MM.1S (cell line): ENCODE measurements around the gene IL1RAPL2.

Experiments
- DNase-seq: peaks from one replicate; pipeline ENCODE4 v3.0.0-alpha.2; 2015
- H2AFZ ChIP-seq: fragments of 300-600 bp; sonication (generic); 2 replicates; pipeline ENCODE4 v1.6.0; 2016; ENCODE audit warnings: antibody characterized with exemption, low read length
- H3F3A ChIP-seq: fragments of 300-600 bp; sonication (generic); 2 replicates; pipeline ENCODE4 v1.6.1; 2016; ENCODE audit warnings: mild to moderate bottlenecking, antibody characterized with exemption, low read length, moderate library complexity, mixed read lengths; ENCODE audit not compliant: insufficient read depth
- H3K27ac ChIP-seq: fragments of 300-600 bp; sonication (generic); 2 replicates; pipeline ENCODE4 v1.5.1; 2016; ENCODE audit warnings: mild to moderate bottlenecking, low read length
- H3K27me3 ChIP-seq: fragments of 300-600 bp; sonication (generic); replicated peaks from 2 replicates; pipeline ENCODE4 v1.6.0; 2016; ENCODE audit warnings: low read length; ENCODE audit not compliant: insufficient read depth
- H3K36me3 ChIP-seq: fragments of 300-600 bp; sonication (generic); replicated peaks from 2 replicates; pipeline ENCODE4 v1.6.1; 2016; ENCODE audit warnings: mild to moderate bottlenecking, low read length, mixed read lengths; ENCODE audit not compliant: insufficient read depth
- H3K4me1 ChIP-seq: fragments of 300-600 bp; sonication (generic); 2 replicates; pipeline ENCODE4 v1.6.1; 2016; ENCODE audit warnings: low read length, mixed read lengths
- H3K4me2 ChIP-seq: fragments of 300-600 bp; sonication (generic); 2 replicates; pipeline ENCODE4 v1.6.0; 2016; ENCODE audit warnings: low read depth, low read length
- H3K4me3 ChIP-seq: fragments of 300-600 bp; sonication (generic); 2 replicates; pipeline ENCODE4 v1.5.1; 2016; ENCODE audit warnings: low read length, mixed read lengths
- H3K79me2 ChIP-seq: fragments of 300-600 bp; sonication (generic); 2 replicates; pipeline ENCODE4 v1.6.1; 2016; ENCODE audit warnings: mixed run types, low read length, mixed read lengths
- H3K9ac ChIP-seq: fragments of 300-600 bp; sonication (generic); 2 replicates; pipeline ENCODE4 v1.6.1; 2016; ENCODE audit warnings: low read length, mixed read lengths
- H3K9me2 ChIP-seq: fragments of 300-600 bp; sonication (generic); replicated peaks from 2 replicates; pipeline ENCODE4 v1.6.1; 2016; ENCODE audit warnings: mild to moderate bottlenecking, low read length, mixed read lengths; ENCODE audit not compliant: insufficient read depth
- H3K9me3 ChIP-seq: fragments of 300-600 bp; sonication (generic); replicated peaks from 2 replicates; pipeline ENCODE4 v1.6.1; 2016; ENCODE audit warnings: mild to moderate bottlenecking, low read length, mixed read lengths; ENCODE audit not compliant: insufficient read depth
- H4K20me1 ChIP-seq: fragments of 300-600 bp; sonication (generic); 2 replicates; pipeline ENCODE4 v1.6.1; 2016; ENCODE audit warnings: mild to moderate bottlenecking, low read length, moderate library complexity, mixed read lengths; ENCODE audit not compliant: insufficient read depth
- EZH2 ChIP-seq: fragments of 300-600 bp; sonication (generic); optimal IDR thresholded peaks from 2 replicates; pipeline ENCODE3; 2017; ENCODE audit warnings: low read depth, mild to moderate bottlenecking, antibody characterized with exemption, low read length, mixed read lengths
- EZH2phosphoT487 ChIP-seq: fragments of 300-600 bp; sonication (generic); IDR thresholded peaks from 2 replicates; pipeline ENCODE4 v1.6.1; 2018; ENCODE audit warnings: antibody characterized with exemption, low read length
- TF ChIP-seq, protein P1 (sequence below): fragments of 300-600 bp; sonication (generic); IDR thresholded peaks from 2 replicates; pipeline ENCODE4 v1.5.1; 2016; ENCODE audit warnings: antibody characterized with exemption, low read length, mixed read lengths

IL1RAPL2 gene

DNA sequence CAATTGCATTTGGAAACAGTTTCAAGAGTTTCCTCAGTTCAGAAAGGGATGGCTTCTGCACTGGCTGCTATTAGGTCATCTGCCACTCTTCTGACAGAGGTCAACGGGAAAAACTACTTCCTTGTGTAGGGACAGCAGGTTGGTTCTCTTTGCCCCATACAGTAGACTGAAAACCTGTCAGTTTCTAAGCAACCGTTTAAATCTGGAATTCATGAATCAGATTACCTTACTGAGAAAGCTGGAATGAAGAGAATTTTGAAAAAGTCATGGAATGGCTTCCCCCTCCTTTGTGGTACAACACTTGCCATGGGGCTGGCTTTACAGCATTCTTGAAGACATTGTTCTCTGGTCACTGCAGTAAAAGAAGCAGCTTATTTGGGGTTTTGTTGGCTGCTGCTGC lies 240.3 kb downstream of the IL1RAPL2 start:
- DNase-seq: no peak
- Histone ChIP-seq H3F3A (no peaks in the 10 kb centered on the region), H3K9me3 (no peaks in the 10 kb centered on the region)

DNA sequence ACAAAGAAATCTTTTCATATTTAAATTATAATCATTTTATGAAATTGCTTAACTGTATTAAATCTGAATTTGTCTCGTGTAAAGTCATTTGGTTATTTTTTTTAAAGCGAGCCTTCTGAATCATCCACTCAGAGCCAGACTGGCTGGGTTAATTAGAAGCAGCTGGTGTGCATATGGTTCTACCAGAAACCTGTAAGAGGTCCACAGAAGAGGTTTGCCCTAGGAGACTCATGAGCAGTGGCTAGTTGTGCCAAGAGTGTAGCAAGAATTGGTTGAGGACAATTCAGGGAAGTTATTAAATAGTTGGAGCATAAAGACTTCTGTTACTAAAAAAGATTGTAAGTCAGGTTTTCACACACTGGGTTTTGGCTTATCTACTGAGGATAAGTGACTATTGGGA lies 267.4 kb downstream of the IL1RAPL2 start:
- Histone ChIP-seq H3K4me3 (no peak overlapping the region), H3K4me1 (no peaks in the 10 kb centered on the region), H3K4me2 (no peak overlapping the region), H3K27ac (no peak overlapping the region), H3K9ac (no peak overlapping the region), H3K27me3 (no peaks in the 10 kb centered on the region), H3K9me2 (no peaks in the 10 kb centered on the region), H3K9me3 (no peaks in the 10 kb centered on the region), H2AFZ (no peak overlapping the region), H3K79me2 (no peaks in the 10 kb centered on the region), H3K36me3 (no peaks in the 10 kb centered on the region), H3F3A (no peaks in the 10 kb centered on the region), H4K20me1 (no peaks in the 10 kb centered on the region)
- TF ChIP-seq, protein P1, sequence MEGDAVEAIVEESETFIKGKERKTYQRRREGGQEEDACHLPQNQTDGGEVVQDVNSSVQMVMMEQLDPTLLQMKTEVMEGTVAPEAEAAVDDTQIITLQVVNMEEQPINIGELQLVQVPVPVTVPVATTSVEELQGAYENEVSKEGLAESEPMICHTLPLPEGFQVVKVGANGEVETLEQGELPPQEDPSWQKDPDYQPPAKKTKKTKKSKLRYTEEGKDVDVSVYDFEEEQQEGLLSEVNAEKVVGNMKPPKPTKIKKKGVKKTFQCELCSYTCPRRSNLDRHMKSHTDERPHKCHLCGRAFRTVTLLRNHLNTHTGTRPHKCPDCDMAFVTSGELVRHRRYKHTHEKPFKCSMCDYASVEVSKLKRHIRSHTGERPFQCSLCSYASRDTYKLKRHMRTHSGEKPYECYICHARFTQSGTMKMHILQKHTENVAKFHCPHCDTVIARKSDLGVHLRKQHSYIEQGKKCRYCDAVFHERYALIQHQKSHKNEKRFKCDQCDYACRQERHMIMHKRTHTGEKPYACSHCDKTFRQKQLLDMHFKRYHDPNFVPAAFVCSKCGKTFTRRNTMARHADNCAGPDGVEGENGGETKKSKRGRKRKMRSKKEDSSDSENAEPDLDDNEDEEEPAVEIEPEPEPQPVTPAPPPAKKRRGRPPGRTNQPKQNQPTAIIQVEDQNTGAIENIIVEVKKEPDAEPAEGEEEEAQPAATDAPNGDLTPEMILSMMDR: no peak
- no peak for TF ChIP-seq EZH2phosphoT487
- TF ChIP-seq EZH2: no peak
- DNase-seq: no peak

More for the DNA sequence above, 240.3 kb downstream of the IL1RAPL2 start:
- Histone ChIP-seq H4K20me1 (no peaks in the 10 kb centered on the region), H3K36me3 (no peaks in the 10 kb centered on the region), H3K27ac (no peak overlapping the region), H2AFZ (no peak overlapping the region), H3K79me2 (no peaks in the 10 kb centered on the region), H3K9me2 (no peaks in the 10 kb centered on the region), H3K4me3 (no peak overlapping the region), H3K4me1 (no peaks in the 10 kb centered on the region), H3K27me3 (no peaks in the 10 kb centered on the region), H3K4me2 (no peak overlapping the region), H3K9ac (no peak overlapping the region)
- TF ChIP-seq EZH2 (no peak), EZH2phosphoT487 (no peak)
- TF ChIP-seq, protein P1: no peak

DNA sequence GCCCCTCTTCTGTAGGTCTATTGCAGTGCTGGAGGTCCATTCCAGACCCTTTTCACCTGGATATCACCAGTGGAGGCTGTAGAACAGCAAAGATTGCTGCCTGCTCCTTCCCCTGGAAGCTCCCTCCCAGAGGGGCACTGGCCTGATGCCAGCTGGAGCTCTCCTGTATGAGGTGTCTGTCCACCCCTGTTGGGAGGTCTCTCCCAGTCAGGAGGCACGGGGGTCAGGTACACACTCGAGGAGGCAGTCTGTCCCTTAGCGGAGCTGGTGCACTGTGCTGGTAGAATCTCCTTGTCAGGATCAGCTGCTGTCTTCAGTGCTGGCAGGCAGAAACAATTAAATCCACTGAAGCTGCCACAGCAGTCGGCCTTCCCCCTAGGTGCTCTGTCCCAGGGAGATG lies 276.6 kb downstream of the IL1RAPL2 start:
- Histone ChIP-seq H3K36me3 (no peaks in the 10 kb centered on the region), H4K20me1 (no peaks in the 10 kb centered on the region), H3F3A (no peaks in the 10 kb centered on the region), H3K9me2 (no peaks in the 10 kb centered on the region), H3K27me3 (no peaks in the 10 kb centered on the region), H3K9me3 (no peaks in the 10 kb centered on the region), H3K79me2 (no peaks in the 10 kb centered on the region), H3K4me2 (no peak overlapping the region), H3K27ac (no peak overlapping the region), H3K4me3 (no peak overlapping the region), H3K9ac (no peak overlapping the region), H2AFZ (no peak overlapping the region), H3K4me1 (no peaks in the 10 kb centered on the region)
- TF ChIP-seq EZH2phosphoT487 (no peak), EZH2 (no peak)
- TF ChIP-seq, protein P1: no peak
- no peak for DNase-seq

DNA sequence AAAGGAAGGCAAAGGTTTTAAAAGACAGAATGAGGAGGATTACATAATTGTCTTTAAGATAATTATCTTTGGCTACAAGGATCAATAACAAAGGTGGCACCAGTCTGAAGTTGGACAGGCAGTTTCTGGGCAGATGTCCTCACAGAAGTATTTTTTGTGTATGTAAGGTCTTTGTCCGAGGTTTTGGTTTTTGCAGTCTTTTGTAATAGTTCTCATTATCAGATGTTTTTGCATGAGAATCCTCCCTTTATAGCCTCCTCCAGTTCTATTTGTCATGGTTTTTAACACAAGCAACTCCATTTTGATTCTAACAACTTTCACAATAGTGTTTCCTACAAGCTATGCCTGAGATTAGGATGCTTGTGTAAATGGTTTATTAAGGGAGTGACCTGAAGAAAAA lies 286.2 kb downstream of the IL1RAPL2 start:
- H3K9me2 ChIP-seq: no peaks in the 10 kb centered on the region
- TF ChIP-seq EZH2phosphoT487: no peak
- no peak for TF ChIP-seq EZH2
- TF ChIP-seq, protein P1: no peak
- no peaks in the 10 kb centered on the region for H4K20me1 ChIP-seq
- no peak overlapping the region for H3K4me3 ChIP-seq
- H3K4me2 ChIP-seq: no peak overlapping the region
- no peaks in the 10 kb centered on the region for H3K79me2 ChIP-seq
- no peaks in the 10 kb centered on the region for H3K36me3 ChIP-seq
- no peaks in the 10 kb centered on the region for H3F3A ChIP-seq
- H2AFZ ChIP-seq: no peak overlapping the region
- H3K27me3 ChIP-seq: no peaks in the 10 kb centered on the region
- no peak for DNase-seq
- H3K9ac ChIP-seq: no peak overlapping the region
- H3K4me1 ChIP-seq: no peaks in the 10 kb centered on the region
- H3K9me3 ChIP-seq: no peaks in the 10 kb centered on the region
- H3K27ac ChIP-seq: no peak overlapping the region
